GM23338 (cell line): ENCODE results near the gene OR51A7. TPM values are rescaled to one million over a fixed set of nuclear protein-coding genes. Genes with fewer than 3 reads are reported as not detected.

Source experiments
- ATAC-seq: fragments of 200-7000 bp; cut with Tn5 transposase; 3 replicates; pipeline ENCODE4 v1.9.1; 2020
- DNase-seq: peaks from one replicate; pipeline ENCODE4 v3.0.0-alpha.2; 2015; ENCODE audit warnings: low spot score
- H2AFZ ChIP-seq: fragments of 200-600 bp; sonication (generic); 2 replicates; pipeline ENCODE4 v1.8.0; 2016; ENCODE audit warnings: antibody characterized with exemption, mild to moderate bottlenecking, moderate library complexity
- H3F3A ChIP-seq: fragments of 200-600 bp; sonication (generic); replicated peaks from 2 replicates; pipeline ENCODE4 v1.8.0; 2017; ENCODE audit warnings: antibody characterized with exemption, mixed run types, low read depth
- H3K27ac ChIP-seq: fragments of 200-600 bp; sonication (generic); 2 replicates; pipeline ENCODE4 v1.6.1; 2016; ENCODE audit warnings: low read depth
- H3K27me3 ChIP-seq: fragments of 200-600 bp; sonication (generic); 2 replicates; pipeline ENCODE4 v1.8.0; 2016; ENCODE audit warnings: mild to moderate bottlenecking, mixed run types, moderate library complexity; ENCODE audit not compliant: insufficient read depth
- H3K36me3 ChIP-seq: fragments of 200-600 bp; sonication (generic); 2 replicates; pipeline ENCODE4 v1.8.0; 2016; ENCODE audit warnings: mild to moderate bottlenecking; ENCODE audit not compliant: insufficient read depth
- H3K4me1 ChIP-seq: fragments of 200-600 bp; sonication (generic); 2 replicates; pipeline ENCODE4 v1.8.0; 2016; ENCODE audit warnings: mild to moderate bottlenecking, moderate library complexity; ENCODE audit not compliant: insufficient read depth
- H3K4me2 ChIP-seq: fragments of 200-600 bp; sonication (generic); 2 replicates; pipeline ENCODE4 v1.7.1; 2017; ENCODE audit warnings: mixed run types
- H3K4me3 ChIP-seq: fragments of 200-600 bp; sonication (generic); 2 replicates; pipeline ENCODE4 v1.6.1; 2016; ENCODE audit warnings: mixed run types
- H3K79me2 ChIP-seq: fragments of 200-600 bp; sonication (generic); replicated peaks from 2 replicates; pipeline ENCODE4 v1.8.0; 2017; ENCODE audit warnings: mild to moderate bottlenecking; ENCODE audit not compliant: insufficient read depth
- H3K9me2 ChIP-seq: fragments of 200-600 bp; sonication (generic); 2 replicates; pipeline ENCODE4 v1.8.0; 2017; ENCODE audit not compliant: insufficient read depth
- H4K20me1 ChIP-seq: fragments of 200-600 bp; sonication (generic); replicated peaks from 2 replicates; pipeline ENCODE4 v1.8.0; 2017; ENCODE audit warnings: mild to moderate bottlenecking; ENCODE audit not compliant: insufficient read depth
- H3K27ac Mint-ChIP-seq: 2 replicates; pipeline ENCODE4 v1.8.0; 2020; ENCODE audit warnings: inconsistent platforms, mild to moderate bottlenecking, moderate library complexity, mixed read lengths
- H3K27me3 Mint-ChIP-seq: 3 replicates; pipeline ENCODE4 v1.8.0; 2022; ENCODE audit warnings: low read depth, mild to moderate bottlenecking, moderate library complexity, mixed read lengths, inconsistent platforms; ENCODE audit not compliant: insufficient read depth, poor library complexity
- H3K36me3 Mint-ChIP-seq: 3 replicates; pipeline ENCODE4 v1.8.0; 2021; ENCODE audit warnings: low read depth, mild to moderate bottlenecking, inconsistent platforms, moderate library complexity, mixed read lengths
- H3K4me1 Mint-ChIP-seq: 3 replicates; pipeline ENCODE4 v1.8.0; 2020; ENCODE audit warnings: mild to moderate bottlenecking, inconsistent platforms, mixed read lengths
- H3K4me3 Mint-ChIP-seq: 3 replicates; pipeline ENCODE4 v1.8.0; 2021; ENCODE audit warnings: moderate library complexity, mild to moderate bottlenecking, inconsistent platforms, mixed read lengths
- H3K9me3 Mint-ChIP-seq: 3 replicates; pipeline ENCODE4 v1.8.0; 2020; ENCODE audit warnings: moderate library complexity, mild to moderate bottlenecking, inconsistent platforms, mixed read lengths
- CREB1 ChIP-seq: fragments of 250-450 bp; sonication (Bioruptor Pico); IDR thresholded peaks from 2 replicates; pipeline ENCODE4 v1.5.0; 2020; ENCODE audit warnings: low read depth, mild to moderate bottlenecking, moderate library complexity
- CTCF ChIP-seq, 2 experiments: fragments of 200-600 bp in 1 of 2; sonication (generic) in 1 of 2; conservative IDR thresholded peaks; 2 replicates each; pipeline versions ENCODE4 v1.5.1 to v1.6.1; 2016 to 2017; ENCODE audit warnings: antibody characterized with exemption in 2 of 2, low read depth in 2 of 2, mild to moderate bottlenecking in 2 of 2, moderate library complexity in 1 of 2
- EZH2 ChIP-seq: fragments of 200-600 bp; sonication (generic); IDR thresholded peaks from one replicate; pipeline ENCODE4 v1.8.0; 2017; ENCODE audit warnings: antibody characterized with exemption, mild to moderate bottlenecking, low read depth; ENCODE audit not compliant: unreplicated experiment
- EZH2phosphoT487 ChIP-seq: fragments of 200-600 bp; sonication (generic); IDR thresholded peaks from one replicate; pipeline ENCODE4 v1.8.1; 2018; ENCODE audit warnings: antibody characterized with exemption; ENCODE audit not compliant: unreplicated experiment
- JUNB ChIP-seq: IDR thresholded peaks from one replicate; pipeline ENCODE4 v1.6.1; 2016; ENCODE audit warnings: antibody characterized with exemption; ENCODE audit not compliant: unreplicated experiment
- NANOG ChIP-seq: IDR thresholded peaks from 2 replicates; pipeline ENCODE4 v1.6.1; 2016; ENCODE audit warnings: antibody characterized with exemption, borderline replicate concordance
- POLR2AphosphoS5 ChIP-seq: IDR thresholded peaks from 2 replicates; pipeline ENCODE4 v1.6.1; 2016; ENCODE audit warnings: antibody characterized with exemption, low read depth
- REST ChIP-seq: IDR thresholded peaks from one replicate; pipeline ENCODE4 v1.6.1; 2018; ENCODE audit warnings: antibody characterized with exemption; ENCODE audit not compliant: unreplicated experiment
- STAT1 ChIP-seq: IDR thresholded peaks from one replicate; pipeline ENCODE4 v1.6.1; 2016; ENCODE audit warnings: antibody characterized with exemption; ENCODE audit not compliant: unreplicated experiment
- ZNF114 ChIP-seq: fragments of 250-450 bp; sonication (Bioruptor Pico); IDR thresholded peaks from 2 replicates; pipeline ENCODE4 v1.5.0; 2020; ENCODE audit warnings: mild to moderate bottlenecking, moderate library complexity
- ZNF331 ChIP-seq: fragments of 250-450 bp; sonication (Bioruptor Pico); IDR thresholded peaks from 2 replicates; pipeline ENCODE4 v1.5.0; 2020; ENCODE audit warnings: low read depth, mild to moderate bottlenecking, moderate library complexity
- polyA plus RNA-seq: library from polyadenylated mRNA; unstranded; fragments of >200 nt; fragmentation: Nextera tagmentation; extraction: Ambion mirVana; gene quantifications from 2 replicates; pipeline ENCODE4 v1.2.1, GENCODE V29; 2016
- total RNA-seq: library from RNA; depleted of rRNA; stranded (reverse); fragments of >200 nt; shearing (Covaris generic); gene quantifications from 2 replicates; pipeline ENCODE4 v1.2.3, GENCODE V29; 2014
- TF ChIP-seq, protein P1 (sequence below): IDR thresholded peaks from 2 replicates; pipeline ENCODE4 v1.6.1; 2016; ENCODE audit warnings: antibody characterized with exemption
- TF ChIP-seq, protein P2 (sequence below): fragments of 250-450 bp; sonication (Bioruptor Pico); IDR thresholded peaks from 2 replicates; pipeline ENCODE4 v1.5.0; 2020; ENCODE audit warnings: mild to moderate bottlenecking, moderate library complexity

Gene OR51A7
- total and polyA plus RNA-seq, 2 experiments from 2014 or later, result not detected

GRCh38 chr11:4932751-4933150 is 29.2 kb downstream of the OR51A7 start:
- no peak overlapping the region for H3K4me3 Mint-ChIP-seq
- Histone ChIP-seq H4K20me1 (no peaks in the 10 kb centered on the region), H3F3A (no peaks in the 10 kb centered on the region), H3K4me2 (no peak overlapping the region), H3K27ac (no peak overlapping the region), H3K9me2 (no peaks in the 10 kb centered on the region; the same call in 1 of the 2 replicates), H3K4me1 (no peaks in the 10 kb centered on the region), H3K36me3 (no peaks in the 10 kb centered on the region), H3K4me3 (no peak overlapping the region), H2AFZ (no peak overlapping the region), H3K27me3 (no peaks in the 10 kb centered on the region), H3K79me2 (no peaks in the 10 kb centered on the region)
- no peak for ATAC-seq
- TF ChIP-seq ZNF331 (CRISPR knock-in tag) (no peak), EZH2 (no peak), POLR2AphosphoS5 (no peak), CTCF (conservative IDR thresholded peaks at IDR 0.05; ENCODE audit: low read depth in 2 of 2) (no peak), NANOG (no peak), STAT1 (no peak), REST (no peak), CREB1 (CRISPR knock-in tag) (no peak), ZNF114 (CRISPR knock-in tag) (no peak), EZH2phosphoT487 (no peak), JUNB (no peak)
- TF ChIP-seq, protein P1, sequence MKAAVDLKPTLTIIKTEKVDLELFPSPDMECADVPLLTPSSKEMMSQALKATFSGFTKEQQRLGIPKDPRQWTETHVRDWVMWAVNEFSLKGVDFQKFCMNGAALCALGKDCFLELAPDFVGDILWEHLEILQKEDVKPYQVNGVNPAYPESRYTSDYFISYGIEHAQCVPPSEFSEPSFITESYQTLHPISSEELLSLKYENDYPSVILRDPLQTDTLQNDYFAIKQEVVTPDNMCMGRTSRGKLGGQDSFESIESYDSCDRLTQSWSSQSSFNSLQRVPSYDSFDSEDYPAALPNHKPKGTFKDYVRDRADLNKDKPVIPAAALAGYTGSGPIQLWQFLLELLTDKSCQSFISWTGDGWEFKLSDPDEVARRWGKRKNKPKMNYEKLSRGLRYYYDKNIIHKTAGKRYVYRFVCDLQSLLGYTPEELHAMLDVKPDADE, result no peak
- TF ChIP-seq, protein P2, sequence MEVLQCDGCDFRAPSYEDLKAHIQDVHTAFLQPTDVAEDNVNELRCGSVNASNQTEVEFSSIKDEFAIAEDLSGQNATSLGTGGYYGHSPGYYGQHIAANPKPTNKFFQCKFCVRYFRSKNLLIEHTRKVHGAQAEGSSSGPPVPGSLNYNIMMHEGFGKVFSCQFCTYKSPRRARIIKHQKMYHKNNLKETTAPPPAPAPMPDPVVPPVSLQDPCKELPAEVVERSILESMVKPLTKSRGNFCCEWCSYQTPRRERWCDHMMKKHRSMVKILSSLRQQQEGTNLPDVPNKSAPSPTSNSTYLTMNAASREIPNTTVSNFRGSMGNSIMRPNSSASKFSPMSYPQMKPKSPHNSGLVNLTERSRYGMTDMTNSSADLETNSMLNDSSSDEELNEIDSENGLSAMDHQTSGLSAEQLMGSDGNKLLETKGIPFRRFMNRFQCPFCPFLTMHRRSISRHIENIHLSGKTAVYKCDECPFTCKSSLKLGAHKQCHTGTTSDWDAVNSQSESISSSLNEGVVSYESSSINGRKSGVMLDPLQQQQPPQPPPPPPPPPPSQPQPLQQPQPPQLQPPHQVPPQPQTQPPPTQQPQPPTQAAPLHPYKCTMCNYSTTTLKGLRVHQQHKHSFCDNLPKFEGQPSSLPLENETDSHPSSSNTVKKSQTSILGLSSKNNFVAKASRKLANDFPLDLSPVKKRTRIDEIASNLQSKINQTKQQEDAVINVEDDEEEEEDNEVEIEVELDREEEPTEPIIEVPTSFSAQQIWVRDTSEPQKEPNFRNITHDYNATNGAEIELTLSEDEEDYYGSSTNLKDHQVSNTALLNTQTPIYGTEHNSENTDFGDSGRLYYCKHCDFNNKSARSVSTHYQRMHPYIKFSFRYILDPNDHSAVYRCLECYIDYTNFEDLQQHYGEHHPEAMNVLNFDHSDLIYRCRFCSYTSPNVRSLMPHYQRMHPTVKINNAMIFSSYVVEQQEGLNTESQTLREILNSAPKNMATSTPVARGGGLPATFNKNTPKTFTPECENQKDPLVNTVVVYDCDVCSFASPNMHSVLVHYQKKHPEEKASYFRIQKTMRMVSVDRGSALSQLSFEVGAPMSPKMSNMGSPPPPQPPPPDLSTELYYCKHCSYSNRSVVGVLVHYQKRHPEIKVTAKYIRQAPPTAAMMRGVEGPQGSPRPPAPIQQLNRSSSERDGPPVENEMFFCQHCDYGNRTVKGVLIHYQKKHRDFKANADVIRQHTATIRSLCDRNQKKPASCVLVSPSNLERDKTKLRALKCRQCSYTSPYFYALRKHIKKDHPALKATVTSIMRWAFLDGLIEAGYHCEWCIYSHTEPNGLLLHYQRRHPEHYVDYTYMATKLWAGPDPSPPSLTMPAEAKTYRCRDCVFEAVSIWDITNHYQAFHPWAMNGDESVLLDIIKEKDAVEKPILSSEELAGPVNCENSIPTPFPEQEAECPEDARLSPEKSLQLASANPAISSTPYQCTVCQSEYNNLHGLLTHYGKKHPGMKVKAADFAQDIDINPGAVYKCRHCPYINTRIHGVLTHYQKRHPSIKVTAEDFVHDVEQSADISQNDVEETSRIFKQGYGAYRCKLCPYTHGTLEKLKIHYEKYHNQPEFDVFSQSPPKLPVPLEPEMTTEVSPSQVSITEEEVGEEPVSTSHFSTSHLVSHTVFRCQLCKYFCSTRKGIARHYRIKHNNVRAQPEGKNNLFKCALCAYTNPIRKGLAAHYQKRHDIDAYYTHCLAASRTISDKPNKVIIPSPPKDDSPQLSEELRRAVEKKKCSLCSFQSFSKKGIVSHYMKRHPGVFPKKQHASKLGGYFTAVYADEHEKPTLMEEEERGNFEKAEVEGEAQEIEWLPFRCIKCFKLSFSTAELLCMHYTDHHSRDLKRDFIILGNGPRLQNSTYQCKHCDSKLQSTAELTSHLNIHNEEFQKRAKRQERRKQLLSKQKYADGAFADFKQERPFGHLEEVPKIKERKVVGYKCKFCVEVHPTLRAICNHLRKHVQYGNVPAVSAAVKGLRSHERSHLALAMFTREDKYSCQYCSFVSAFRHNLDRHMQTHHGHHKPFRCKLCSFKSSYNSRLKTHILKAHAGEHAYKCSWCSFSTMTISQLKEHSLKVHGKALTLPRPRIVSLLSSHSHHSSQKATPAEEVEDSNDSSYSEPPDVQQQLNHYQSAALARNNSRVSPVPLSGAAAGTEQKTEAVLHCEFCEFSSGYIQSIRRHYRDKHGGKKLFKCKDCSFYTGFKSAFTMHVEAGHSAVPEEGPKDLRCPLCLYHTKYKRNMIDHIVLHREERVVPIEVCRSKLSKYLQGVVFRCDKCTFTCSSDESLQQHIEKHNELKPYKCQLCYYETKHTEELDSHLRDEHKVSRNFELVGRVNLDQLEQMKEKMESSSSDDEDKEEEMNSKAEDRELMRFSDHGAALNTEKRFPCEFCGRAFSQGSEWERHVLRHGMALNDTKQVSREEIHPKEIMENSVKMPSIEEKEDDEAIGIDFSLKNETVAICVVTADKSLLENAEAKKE (CRISPR knock-in tag), result no peak
- H3K4me1 Mint-ChIP-seq, result no peaks in the 10 kb centered on the region
- H3K27ac Mint-ChIP-seq, result no peak overlapping the region
- H3K9me3 Mint-ChIP-seq, result no peaks in the 10 kb centered on the region
- no peaks in the 10 kb centered on the region for H3K27me3 Mint-ChIP-seq
- no peak for DNase-seq
- no peaks in the 10 kb centered on the region for H3K36me3 Mint-ChIP-seq
